ENCODE results near the gene GRK6.

Gene GRK6

GRCh38 chr5:177426566-177427210 is at the start of gene GRK6:
Gene GRK6 (plus strand): TSS chr5:177426676. CDS start chr5:177426846, 170 bp downstream.
- DNase-seq: peak; percentile 81

GRCh38 chr5:177377851-177378776 is 48.4 kb upstream of the GRK6 start:
- no peak for DNase-seq

- no peak for DNase-seq
Measured at GRCh38 chr5:177378884-177379883, 47.3 kb upstream of the GRK6 start.

- no peak for DNase-seq
Measured at GRCh38 chr5:177380805-177381126, 45.7 kb upstream of the GRK6 start.

GRCh38 chr5:177382423-177383029 is 44.0 kb upstream of the GRK6 start:
- DNase-seq: no peak

GRCh38 chr5:177383181-177383580 is 43.3 kb upstream of the GRK6 start:
- no peak for DNase-seq

GRCh38 chr5:177384134-177384533 is 42.3 kb upstream of the GRK6 start, which contains the start of gene SLC34A1:
Gene SLC34A1 (plus strand): TSS chr5:177384434. CDS start chr5:177385742, 1,308 bp downstream.
- no peak for DNase-seq

GRCh38 chr5:177385720-177386119 is 40.8 kb upstream of the GRK6 start:
- no peak for DNase-seq

GRCh38 chr5:177386542-177386941 is 39.9 kb upstream of the GRK6 start:
- DNase-seq: no peak

- DNase-seq: no peak
Measured at GRCh38 chr5:177387405-177387804, 39.1 kb upstream of the GRK6 start.

- no peak for DNase-seq
Measured at GRCh38 chr5:177388521-177389052, 37.9 kb upstream of the GRK6 start.

- peak; percentile 76 for DNase-seq
Measured at GRCh38 chr5:177389241-177390169, 37.0 kb upstream of the GRK6 start.

- peak; percentile 90 for DNase-seq
Measured at GRCh38 chr5:177390363-177391300, 35.8 kb upstream of the GRK6 start.

GRCh38 chr5:177392765-177393164 is 33.7 kb upstream of the GRK6 start:
- no peak for DNase-seq

- no peak for DNase-seq
Measured at GRCh38 chr5:177393206-177393765, 33.2 kb upstream of the GRK6 start.

- no peak for DNase-seq
Measured at GRCh38 chr5:177393990-177394389, 32.5 kb upstream of the GRK6 start.

GRCh38 chr5:177396078-177396477 is 30.4 kb upstream of the GRK6 start:
- DNase-seq: no peak

- DNase-seq: no peak
Measured at GRCh38 chr5:177396807-177397206, 29.7 kb upstream of the GRK6 start.

GRCh38 chr5:177397875-177398390 is 28.5 kb upstream of the GRK6 start:
- no peak for DNase-seq

Data from CD4-positive, alpha-beta T cell treated with Interleukin-21 for 1 hour (primary cell).